Measurements from ENCODE around the gene SEMA6C. TPM values are rescaled to one million over a fixed set of nuclear protein-coding genes. Genes with fewer than 3 reads are reported as not detected.

Gene SEMA6C
- polyA plus RNA-seq, 3 donors: 0.39 to 1.4 (median 0.97) TPM

DNA sequence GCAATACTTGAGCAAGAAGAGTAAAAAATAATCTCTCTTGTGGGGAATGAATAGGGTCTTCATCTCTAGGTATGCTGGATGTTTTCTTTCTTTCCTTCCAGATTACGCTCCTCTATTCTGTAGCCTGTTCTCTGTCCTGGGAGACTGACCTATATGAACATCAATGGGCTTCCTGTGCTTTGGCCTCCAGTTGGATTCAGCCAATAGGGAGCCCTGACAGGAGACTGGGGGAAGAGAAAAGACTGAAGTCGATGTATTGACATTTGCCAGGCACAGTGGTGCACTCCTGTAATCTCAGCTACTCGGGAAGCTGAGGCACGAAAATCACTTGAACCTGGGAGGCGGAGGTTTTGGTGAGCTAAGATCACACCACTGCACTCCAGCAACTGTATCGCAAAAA, 17.6 kb downstream of the SEMA6C start:
- no peaks in the 10 kb centered on the region for H3K9me3 ChIP-seq (replicated peaks in 1 of 2; ENCODE audit: control insufficient read depth in 1 of 2, insufficient read depth in 1 of 2, low read length in 2 of 2)
- H3K79me2 ChIP-seq (ENCODE audit: insufficient read depth, low read length): no peaks in the 10 kb centered on the region
- no peak overlapping the region for H3K27ac ChIP-seq (ENCODE audit: low read depth in 1 of 2, low read length in 2 of 2)
- no peak overlapping the region for H3K4me2 ChIP-seq (replicated peaks; ENCODE audit: extremely low read depth, low read length, poor library complexity, severe bottlenecking)
- H4K20me1 ChIP-seq (ENCODE audit: insufficient read depth, low read length): no peaks in the 10 kb centered on the region
- WGBS (ENCODE audit: insufficient coverage): 97% methylated on average over 5 of the region's 6 CpGs
- Mint-ChIP-seq H3K27me3 (ENCODE audit: low read depth in 3 of 3) (peaks cover 3 to 14% (median 5%) of the 10 kb centered on the region in 3 donors), H3K9me3 (peaks cover 0 to 2% (median 0%) of the 10 kb centered on the region in 7 donors), H3K4me1 (peaks cover 15% of the 10 kb centered on the region), H3K4me3 (no peak overlapping the region), H3K27ac (no peak overlapping the region), H3K36me3 (peaks cover 10 to 16% of the 10 kb centered on the region in 2 donors)
- H3K36me3 ChIP-seq (replicated peaks in 1 of 2; ENCODE audit: control insufficient read depth in 1 of 2, insufficient read depth in 2 of 2, low read length in 2 of 2): peaks cover 4 to 8% of the 10 kb centered on the region in 2 donors
- DNase-seq: no peak
- no peak overlapping the region for H3K9ac ChIP-seq (ENCODE audit: insufficient read depth, low read length, poor library complexity, severe bottlenecking)
- H3K27me3 ChIP-seq (ENCODE audit: control insufficient read depth in 2 of 2, insufficient read depth in 2 of 2, low read length in 2 of 2): peaks cover 0 to 8% of the 10 kb centered on the region in 2 donors
- H3K4me1 ChIP-seq (ENCODE audit: control insufficient read depth in 1 of 2, insufficient read depth in 2 of 2, low read length in 2 of 2): peaks cover 14 to 16% of the 10 kb centered on the region in 2 donors
- TF ChIP-seq, protein P1, sequence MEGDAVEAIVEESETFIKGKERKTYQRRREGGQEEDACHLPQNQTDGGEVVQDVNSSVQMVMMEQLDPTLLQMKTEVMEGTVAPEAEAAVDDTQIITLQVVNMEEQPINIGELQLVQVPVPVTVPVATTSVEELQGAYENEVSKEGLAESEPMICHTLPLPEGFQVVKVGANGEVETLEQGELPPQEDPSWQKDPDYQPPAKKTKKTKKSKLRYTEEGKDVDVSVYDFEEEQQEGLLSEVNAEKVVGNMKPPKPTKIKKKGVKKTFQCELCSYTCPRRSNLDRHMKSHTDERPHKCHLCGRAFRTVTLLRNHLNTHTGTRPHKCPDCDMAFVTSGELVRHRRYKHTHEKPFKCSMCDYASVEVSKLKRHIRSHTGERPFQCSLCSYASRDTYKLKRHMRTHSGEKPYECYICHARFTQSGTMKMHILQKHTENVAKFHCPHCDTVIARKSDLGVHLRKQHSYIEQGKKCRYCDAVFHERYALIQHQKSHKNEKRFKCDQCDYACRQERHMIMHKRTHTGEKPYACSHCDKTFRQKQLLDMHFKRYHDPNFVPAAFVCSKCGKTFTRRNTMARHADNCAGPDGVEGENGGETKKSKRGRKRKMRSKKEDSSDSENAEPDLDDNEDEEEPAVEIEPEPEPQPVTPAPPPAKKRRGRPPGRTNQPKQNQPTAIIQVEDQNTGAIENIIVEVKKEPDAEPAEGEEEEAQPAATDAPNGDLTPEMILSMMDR (IDR thresholded peaks at IDR 0.05): no peak
- H3K4me3 ChIP-seq (replicated peaks in 1 of 3; ENCODE audit: low read depth in 2 of 3, low read length in 3 of 3): no peak overlapping the region
- intact Hi-C loops (cut with micrococcal nuclease): no loop called here
- H2AFZ ChIP-seq (ENCODE audit: insufficient read depth, low read depth, low read length, poor library complexity, severe bottlenecking): no peak overlapping the region

- Histone ChIP-seq H4K20me1 (ENCODE audit: insufficient read depth, low read length) (no peaks in the 10 kb centered on the region), H2AFZ (ENCODE audit: insufficient read depth, low read depth, low read length, poor library complexity, severe bottlenecking) (no peak overlapping the region), H3K4me2 (replicated peaks; ENCODE audit: extremely low read depth, low read length, poor library complexity, severe bottlenecking) (no peak overlapping the region), H3K36me3 (replicated peaks in 1 of 2; ENCODE audit: control insufficient read depth in 1 of 2, insufficient read depth in 2 of 2, low read length in 2 of 2) (peaks cover 9 to 27% of the 10 kb centered on the region in 2 donors), H3K27ac (ENCODE audit: low read depth in 1 of 2, low read length in 2 of 2) (no peak overlapping the region), H3K4me3 (replicated peaks in 1 of 3; ENCODE audit: low read depth in 2 of 3, low read length in 3 of 3) (no peak overlapping the region), H3K27me3 (ENCODE audit: control insufficient read depth in 2 of 2, insufficient read depth in 2 of 2, low read length in 2 of 2) (no peaks in the 10 kb centered on the region), H3K9me3 (replicated peaks in 1 of 2; ENCODE audit: control insufficient read depth in 1 of 2, insufficient read depth in 1 of 2, low read length in 2 of 2) (no peaks in the 10 kb centered on the region), H3K9ac (ENCODE audit: insufficient read depth, low read length, poor library complexity, severe bottlenecking) (no peak overlapping the region), H3K79me2 (ENCODE audit: insufficient read depth, low read length) (no peaks in the 10 kb centered on the region), H3K4me1 (ENCODE audit: control insufficient read depth in 1 of 2, insufficient read depth in 2 of 2, low read length in 2 of 2) (no peaks in the 10 kb centered on the region)
- DNase-seq: no peak
- Mint-ChIP-seq H3K36me3 (peaks cover 22 to 48% of the 10 kb centered on the region in 2 donors), H3K4me3 (no peak overlapping the region), H3K27ac (no peak overlapping the region), H3K4me1 (no peaks in the 10 kb centered on the region), H3K27me3 (ENCODE audit: low read depth in 3 of 3) (no peaks in the 10 kb centered on the region), H3K9me3 (peaks cover 0 to 2% (median 0%) of the 10 kb centered on the region in 7 donors)
- intact Hi-C loops (cut with micrococcal nuclease): no loop called here
- WGBS (ENCODE audit: insufficient coverage): no CpG with 5 or more reads among the region's 5 CpGs
- TF ChIP-seq, protein P1 (IDR thresholded peaks at IDR 0.05): no peak
Observed at GRCh38 chr1:151124763-151125403, 21.5 kb downstream of the SEMA6C start.

Measured in CD14-positive monocyte (primary cell).